GM13976 (cell line): Measurements from ENCODE around the gene CRY1.

ENCODE experiments used
- DNase-seq: peaks from one replicate; pipeline ENCODE4 v3.0.0; 2012; ENCODE audit warnings: low spot score
- in situ Hi-C: fragments of 300-500 bp; cut with MboI; formaldehyde crosslinking; loops from one replicate; pipeline ENCODE4 v1.12.0; 2022; ENCODE audit warnings: low sequenced_read_pairs, mixed read lengths, inconsistent platforms; ENCODE audit not compliant: unreplicated experiment
- TF ChIP-seq, protein P1 (sequence below): IDR thresholded peaks from 2 replicates; pipeline ENCODE4 v1.5.1; 2012; ENCODE audit warnings: borderline replicate concordance, mild to moderate bottlenecking; ENCODE audit not compliant: insufficient read depth; ENCODE audit errors: extremely low read depth, missing control alignments, control extremely low read depth

CRY1 gene

DNA sequence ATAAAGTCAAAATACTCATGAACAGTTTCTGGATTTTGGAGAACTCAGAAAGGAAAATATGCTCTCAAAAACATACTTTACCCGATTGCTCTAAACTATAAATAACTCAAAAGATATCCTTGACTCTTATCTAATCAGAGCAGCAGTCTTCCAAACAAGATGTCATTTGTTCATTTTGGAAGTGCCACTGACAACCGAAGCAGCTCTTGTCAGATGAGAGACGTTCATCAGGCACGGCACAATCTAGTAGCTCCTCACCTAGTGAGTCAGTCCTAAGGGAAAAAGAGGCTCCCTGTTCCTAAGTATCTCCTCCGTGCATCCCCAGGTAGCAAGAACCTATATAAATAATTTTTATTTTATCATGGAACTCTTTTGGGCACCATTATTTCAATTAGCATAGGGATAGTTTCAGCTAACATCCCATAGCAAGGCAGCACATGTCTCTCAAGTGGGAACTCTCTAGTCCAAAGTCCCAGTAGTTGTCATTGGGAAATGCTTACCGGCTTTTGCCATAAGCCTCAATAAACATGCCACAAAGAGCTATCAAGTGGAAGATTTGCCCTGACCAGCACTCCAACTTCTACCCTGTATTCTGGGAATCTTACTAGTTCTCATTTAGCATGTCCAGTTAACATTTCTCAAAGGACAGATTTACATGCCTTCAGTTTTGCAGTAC is 151.7 kb downstream of the CRY1 start:
- in situ Hi-C loops: no loop called here
- DNase-seq: no peak
- TF ChIP-seq, protein P1, sequence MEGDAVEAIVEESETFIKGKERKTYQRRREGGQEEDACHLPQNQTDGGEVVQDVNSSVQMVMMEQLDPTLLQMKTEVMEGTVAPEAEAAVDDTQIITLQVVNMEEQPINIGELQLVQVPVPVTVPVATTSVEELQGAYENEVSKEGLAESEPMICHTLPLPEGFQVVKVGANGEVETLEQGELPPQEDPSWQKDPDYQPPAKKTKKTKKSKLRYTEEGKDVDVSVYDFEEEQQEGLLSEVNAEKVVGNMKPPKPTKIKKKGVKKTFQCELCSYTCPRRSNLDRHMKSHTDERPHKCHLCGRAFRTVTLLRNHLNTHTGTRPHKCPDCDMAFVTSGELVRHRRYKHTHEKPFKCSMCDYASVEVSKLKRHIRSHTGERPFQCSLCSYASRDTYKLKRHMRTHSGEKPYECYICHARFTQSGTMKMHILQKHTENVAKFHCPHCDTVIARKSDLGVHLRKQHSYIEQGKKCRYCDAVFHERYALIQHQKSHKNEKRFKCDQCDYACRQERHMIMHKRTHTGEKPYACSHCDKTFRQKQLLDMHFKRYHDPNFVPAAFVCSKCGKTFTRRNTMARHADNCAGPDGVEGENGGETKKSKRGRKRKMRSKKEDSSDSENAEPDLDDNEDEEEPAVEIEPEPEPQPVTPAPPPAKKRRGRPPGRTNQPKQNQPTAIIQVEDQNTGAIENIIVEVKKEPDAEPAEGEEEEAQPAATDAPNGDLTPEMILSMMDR: no peak
